PC-9 (cell line): ENCODE measurements around the gene RBMS1. TPM values are rescaled to one million over a fixed set of nuclear protein-coding genes. Genes with fewer than 3 reads are reported as not detected.

Source experiments
- BruUV-seq: library from RNA; stranded (reverse); fragments of 400-500 nt; replicated peaks from 2 replicates; lab custom pipeline; 2021; lab: Mats Ljungman, UMichigan
- CTCF ChIA-PET: fragments of 300-600 bp; sonication (Branson Sonifier 250); formaldehyde crosslinking; loops from one replicate; lab custom pipeline; 2022; ENCODE audit warnings: antibody characterized with exemption; lab: Charles Lee
- POLR2A ChIA-PET: fragments of 300-600 bp; sonication (Branson Sonifier 250); formaldehyde crosslinking; loops from one replicate; lab custom pipeline; 2022; ENCODE audit warnings: antibody characterized with exemption; ENCODE audit not compliant: unreplicated experiment; lab: Charles Lee
- DNase-seq, 2 experiments: peaks; one replicate each; pipeline versions ENCODE4 v3.0.0 to v3.0.0-alpha.2; 2015 to 2022; ENCODE audit warnings: mixed read lengths in 1 of 2
- H2AFZ ChIP-seq: fragments of 200-600 bp; sonication (generic); 2 replicates; pipeline ENCODE4 v1.8.1; 2017; ENCODE audit warnings: antibody characterized with exemption
- H3F3A ChIP-seq: fragments of 200-600 bp; sonication (generic); 2 replicates; pipeline ENCODE4 v1.8.1; 2017; ENCODE audit warnings: antibody characterized with exemption, mild to moderate bottlenecking, low read depth; ENCODE audit not compliant: insufficient read depth
- H3K27ac ChIP-seq: fragments of 200-600 bp; sonication (generic); 2 replicates; pipeline ENCODE4 v1.6.1; 2016; ENCODE audit warnings: mixed run types
- H3K27me3 ChIP-seq: fragments of 200-600 bp; sonication (generic); 2 replicates; pipeline ENCODE4 v1.6.1; 2016; ENCODE audit warnings: low read depth, mixed run types; ENCODE audit not compliant: insufficient read depth
- H3K36me3 ChIP-seq: fragments of 200-600 bp; sonication (generic); 2 replicates; pipeline ENCODE4 v1.6.1; 2016; ENCODE audit warnings: low read depth, mixed run types
- H3K4me1 ChIP-seq: fragments of 200-600 bp; sonication (generic); replicated peaks from 2 replicates; pipeline ENCODE4 v1.6.1; 2016; ENCODE audit warnings: mixed run types; ENCODE audit not compliant: insufficient read depth
- H3K4me2 ChIP-seq: fragments of 200-600 bp; sonication (generic); 2 replicates; pipeline ENCODE4 v1.6.1; 2017; ENCODE audit warnings: mixed run types
- H3K4me3 ChIP-seq: fragments of 200-600 bp; sonication (generic); 2 replicates; pipeline ENCODE4 v1.6.1; 2016; ENCODE audit warnings: mixed run types
- H3K79me2 ChIP-seq: fragments of 200-600 bp; sonication (generic); 2 replicates; pipeline ENCODE4 v1.6.1; 2017; ENCODE audit warnings: low read depth, mixed run types
- H3K9me2 ChIP-seq: fragments of 200-600 bp; sonication (generic); 2 replicates; pipeline ENCODE4 v1.8.1; 2017; ENCODE audit warnings: mild to moderate bottlenecking; ENCODE audit not compliant: insufficient read depth
- H3K9me3 ChIP-seq: fragments of 200-600 bp; sonication (generic); 2 replicates; pipeline ENCODE4 v1.8.1; 2016; ENCODE audit warnings: low read depth; ENCODE audit not compliant: insufficient read depth
- H4K20me1 ChIP-seq: fragments of 200-600 bp; sonication (generic); 2 replicates; pipeline ENCODE4 v1.8.1; 2017; ENCODE audit not compliant: insufficient read depth
- CTCF ChIP-seq: fragments of 200-600 bp; sonication (generic); conservative IDR thresholded peaks from 2 replicates; pipeline ENCODE4 v1.6.1; 2017; ENCODE audit warnings: mixed run types, antibody characterized with exemption, mild to moderate bottlenecking, moderate library complexity
- EZH2 ChIP-seq: fragments of 200-600 bp; sonication (generic); IDR thresholded peaks from 2 replicates; pipeline ENCODE4 v1.8.0; 2017; ENCODE audit warnings: antibody characterized with exemption, low read depth
- intact Hi-C: fragments of 100-400 bp; cut with micrococcal nuclease; formaldehyde crosslinking; loops from one replicate; pipeline ENCODE4 v1.10.0; 2022; ENCODE audit not compliant: unreplicated experiment
- total RNA-seq: library from RNA; stranded (reverse); gene quantifications from 2 replicates; pipeline ENCODE4 v1.2.3, GENCODE V29; 2021

Gene RBMS1
- total RNA-seq, 1 experiment from 2014 or later: 65.1 TPM

- peaks cover 29% of the 10 kb centered on the region for H3K4me1 ChIP-seq
- H3K27ac ChIP-seq: no peak overlapping the region
- H3K4me2 ChIP-seq: no peak overlapping the region
- no peaks in the 10 kb centered on the region for H3K27me3 ChIP-seq
- H3K79me2 ChIP-seq: no peaks in the 10 kb centered on the region
- H4K20me1 ChIP-seq: no peaks in the 10 kb centered on the region
- BruUV-seq: no TSS peak
- CTCF ChIA-PET: no interaction called here
- peaks cover 13% of the 10 kb centered on the region for H3F3A ChIP-seq
- no peaks in the 10 kb centered on the region for H3K9me3 ChIP-seq
- H3K4me3 ChIP-seq: no peak overlapping the region
- DNase-seq: no peak
- H3K36me3 ChIP-seq: no peaks in the 10 kb centered on the region
- intact Hi-C loops: no loop called here
- H3K9me2 ChIP-seq: no peaks in the 10 kb centered on the region
- no peak for TF ChIP-seq EZH2
- TF ChIP-seq CTCF: no peak
- no peak overlapping the region for H2AFZ ChIP-seq
- POLR2A ChIA-PET: no interaction called here
These were observed 254.2 kb downstream of the RBMS1 start for GRCh38 chr2:160239436-160239835.

- Histone ChIP-seq H3K9me3 (no peaks in the 10 kb centered on the region), H3K4me1 (peaks cover 27% of the 10 kb centered on the region), H4K20me1 (no peaks in the 10 kb centered on the region), H2AFZ (no peak overlapping the region), H3K4me2 (no peak overlapping the region), H3K36me3 (no peaks in the 10 kb centered on the region), H3K27me3 (no peaks in the 10 kb centered on the region), H3K79me2 (no peaks in the 10 kb centered on the region), H3K27ac (no peak overlapping the region), H3F3A (peaks cover 13% of the 10 kb centered on the region), H3K9me2 (no peaks in the 10 kb centered on the region), H3K4me3 (no peak overlapping the region)
- intact Hi-C loops: no loop called here
- ChIA-PET POLR2A (interaction anchor here (0.6 kb wide), 1 partner anchor 189 kb away, joined by 4 read pairs; no protein-coding TSS in a partner anchor), CTCF (interaction anchor here (0.6 kb wide), 1 partner anchor 98 kb away, joined by 7 read pairs; no protein-coding TSS in a partner anchor)
- no peak for DNase-seq
- no peak for TF ChIP-seq EZH2
- TF ChIP-seq CTCF: no peak
- BruUV-seq: no TSS peak
These were observed 255.2 kb downstream of the RBMS1 start for GRCh38 chr2:160238392-160238791.

GRCh38 chr2:160232905-160233475, 260.6 kb downstream of the RBMS1 start:
- Histone ChIP-seq H3K4me1 (peaks cover 35% of the 10 kb centered on the region), H3K36me3 (no peaks in the 10 kb centered on the region), H3K79me2 (no peaks in the 10 kb centered on the region), H3K27ac (no peak overlapping the region), H4K20me1 (no peaks in the 10 kb centered on the region), H3F3A (peaks cover 23% of the 10 kb centered on the region), H3K9me3 (no peaks in the 10 kb centered on the region; the same call in 1 of the 2 replicates), H3K27me3 (no peaks in the 10 kb centered on the region), H3K4me2 (no peak overlapping the region), H2AFZ (no peak overlapping the region), H3K9me2 (no peaks in the 10 kb centered on the region), H3K4me3 (no peak overlapping the region)
- POLR2A ChIA-PET: no interaction called here
- intact Hi-C loops: no loop called here
- CTCF ChIA-PET: interaction anchor here (0.6 kb wide), 1 partner anchor 105 kb away, joined by 10 read pairs; no protein-coding TSS in a partner anchor
- TF ChIP-seq CTCF (no peak), EZH2 (no peak)
- BruUV-seq: no TSS peak
- no peak for DNase-seq
